GM21619 (cell line): ENCODE measurements around the gene NAB1.
A peak's percentile ranks its signal among the peaks of the same experiment; 100 is the strongest.
"Not testable (repeated sequence)": the region's sequence is repeated elsewhere in the genome, so short reads cannot be mapped to it uniquely, and the experiment has no call there.

Experiments
- ATAC-seq: cut with Tn5 transposase; IDR thresholded peaks from one replicate; pipeline ENCODE4 v1.9.1; 2021; ENCODE audit not compliant: unreplicated experiment

NAB1 gene

DNA sequence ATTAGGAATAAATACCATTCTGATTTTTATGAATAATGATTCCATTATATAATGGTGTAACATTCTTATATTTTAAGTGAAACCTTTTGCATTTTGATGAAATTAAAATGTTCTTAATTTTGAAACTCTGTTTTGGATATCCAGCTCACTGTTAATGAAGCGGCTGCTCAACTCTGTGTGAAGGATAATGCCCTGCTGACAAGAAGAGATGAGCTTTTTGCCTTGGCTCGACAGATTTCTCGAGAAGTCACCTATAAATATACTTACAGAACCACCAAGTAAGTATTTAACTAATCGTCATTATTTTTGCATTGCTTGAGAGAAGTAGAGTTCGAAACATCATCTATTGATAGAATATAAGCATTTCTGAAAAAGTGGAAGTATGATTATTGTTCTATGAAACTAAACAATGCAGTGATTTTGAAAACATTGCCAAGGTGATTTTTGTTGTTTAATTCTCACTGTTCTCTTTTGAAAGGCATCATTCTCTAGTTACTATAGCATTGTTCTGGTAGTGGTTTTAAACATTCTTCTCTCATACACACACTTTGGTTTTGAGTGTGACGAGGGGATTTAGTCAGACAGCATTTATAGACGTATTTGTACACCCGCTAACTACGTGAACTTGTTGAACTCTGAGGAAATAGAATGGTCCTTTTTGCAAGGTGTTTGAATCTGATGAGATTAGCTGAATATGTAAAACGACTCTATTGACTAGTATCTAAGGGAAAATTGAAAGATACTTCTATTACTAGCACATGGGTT lies 21.5 kb downstream of the NAB1 start:
- peak; percentile 43 for ATAC-seq

DNA sequence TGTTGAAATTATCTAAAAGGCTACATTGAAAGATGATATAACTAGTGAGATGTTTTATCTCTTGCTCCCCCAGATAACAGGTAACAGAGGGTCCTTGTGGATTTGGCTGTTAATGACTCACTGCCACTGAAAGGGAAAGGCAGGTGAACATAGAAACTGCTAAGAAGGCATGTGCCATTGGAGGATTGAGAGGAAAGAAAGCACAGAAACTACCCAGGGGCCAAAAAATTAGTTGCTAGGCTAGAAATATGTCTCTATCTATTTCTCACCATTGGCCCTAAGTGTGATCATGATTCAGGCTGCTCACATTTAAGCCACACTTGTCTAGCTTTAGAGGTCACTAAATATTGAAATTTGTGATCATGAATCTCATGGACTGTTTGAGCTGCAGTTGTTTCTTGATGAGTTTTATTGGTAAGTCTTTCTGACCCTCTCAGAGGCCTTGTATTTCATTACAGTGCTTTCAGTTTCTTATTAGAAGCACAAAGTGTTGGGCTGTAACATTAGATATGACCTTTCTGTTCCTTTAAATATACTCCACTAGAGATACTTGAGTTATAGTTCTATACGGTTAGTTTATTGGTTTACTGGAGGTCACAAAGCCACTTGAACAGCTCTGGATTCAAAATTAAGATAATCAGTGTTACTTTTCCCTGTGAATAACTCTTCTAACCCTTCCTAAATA lies 26.2 kb downstream of the NAB1 start:
- ATAC-seq: peak; percentile 43

DNA sequence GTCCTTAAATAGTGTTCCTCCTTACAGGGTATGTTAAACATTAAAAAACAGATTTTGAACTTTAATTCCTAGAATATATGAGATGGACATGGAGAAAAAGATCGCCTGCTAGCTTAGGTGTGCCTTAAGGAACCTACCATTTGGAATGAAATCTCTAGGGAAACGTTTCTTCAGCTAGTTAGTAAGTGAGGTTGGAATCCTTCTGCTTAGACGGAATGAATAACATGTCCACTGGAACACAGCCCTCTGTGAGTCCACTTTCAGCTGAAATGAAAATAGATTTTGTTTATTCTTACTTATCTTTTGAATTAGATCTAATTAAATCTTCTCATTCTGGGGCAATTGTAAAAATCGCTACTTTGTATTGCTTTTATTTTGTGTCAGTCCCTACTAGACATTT lies 28.4 kb downstream of the NAB1 start:
- ATAC-seq: no peak

DNA sequence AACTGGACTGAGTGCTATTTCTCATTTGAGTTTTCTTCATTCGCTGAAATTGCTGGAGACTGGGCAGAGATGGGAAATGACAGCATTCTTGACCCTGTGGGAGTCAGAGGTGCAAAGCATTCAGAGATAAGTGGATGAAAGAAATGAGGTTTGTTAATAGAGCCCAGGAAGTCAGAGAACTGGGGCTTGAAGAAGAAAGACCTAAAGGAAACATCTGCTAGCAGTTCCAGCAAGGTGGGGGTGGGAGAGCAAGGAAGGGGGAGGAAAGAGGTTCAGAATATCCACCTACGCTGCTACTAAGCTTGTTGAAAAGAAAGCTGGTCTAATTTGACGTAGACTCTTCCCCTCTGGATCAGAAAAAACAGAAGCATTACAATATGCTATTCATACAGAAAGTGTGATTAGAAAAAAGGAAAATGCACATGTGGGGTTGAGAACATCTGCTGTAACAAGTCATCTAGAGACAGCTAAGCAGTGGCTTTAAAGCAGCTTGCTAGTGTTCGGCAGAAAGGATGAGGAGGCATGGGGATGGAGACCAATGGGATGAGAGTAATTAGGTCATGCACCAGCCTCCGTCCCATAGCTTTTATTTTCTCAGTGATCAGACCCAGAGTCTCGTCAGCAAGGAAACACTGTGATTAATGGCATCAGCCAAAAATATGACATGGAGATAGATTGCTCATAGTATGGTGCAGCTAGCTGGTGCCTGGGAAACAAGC lies 29.7 kb downstream of the NAB1 start:
- peak; percentile 68 for ATAC-seq

DNA sequence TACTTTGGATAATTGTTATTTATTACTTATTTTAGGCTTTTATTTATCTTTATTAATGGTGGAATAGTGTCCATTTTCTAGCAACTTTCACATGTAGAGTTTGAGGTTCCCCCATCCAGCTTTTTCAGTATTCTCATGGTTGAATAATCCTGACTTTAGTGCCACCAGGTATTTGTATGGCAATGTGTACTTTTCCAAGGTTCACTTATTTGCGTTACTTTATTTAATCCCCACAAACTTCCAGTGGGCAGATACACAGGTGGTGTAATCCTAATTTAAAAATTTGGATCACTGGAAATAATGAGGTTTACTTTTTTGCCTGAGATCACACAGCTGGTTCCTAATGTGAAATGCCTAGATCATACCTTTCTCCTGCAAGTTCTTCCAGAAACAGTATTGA lies 30.5 kb downstream of the NAB1 start:
- ATAC-seq: no peak

DNA sequence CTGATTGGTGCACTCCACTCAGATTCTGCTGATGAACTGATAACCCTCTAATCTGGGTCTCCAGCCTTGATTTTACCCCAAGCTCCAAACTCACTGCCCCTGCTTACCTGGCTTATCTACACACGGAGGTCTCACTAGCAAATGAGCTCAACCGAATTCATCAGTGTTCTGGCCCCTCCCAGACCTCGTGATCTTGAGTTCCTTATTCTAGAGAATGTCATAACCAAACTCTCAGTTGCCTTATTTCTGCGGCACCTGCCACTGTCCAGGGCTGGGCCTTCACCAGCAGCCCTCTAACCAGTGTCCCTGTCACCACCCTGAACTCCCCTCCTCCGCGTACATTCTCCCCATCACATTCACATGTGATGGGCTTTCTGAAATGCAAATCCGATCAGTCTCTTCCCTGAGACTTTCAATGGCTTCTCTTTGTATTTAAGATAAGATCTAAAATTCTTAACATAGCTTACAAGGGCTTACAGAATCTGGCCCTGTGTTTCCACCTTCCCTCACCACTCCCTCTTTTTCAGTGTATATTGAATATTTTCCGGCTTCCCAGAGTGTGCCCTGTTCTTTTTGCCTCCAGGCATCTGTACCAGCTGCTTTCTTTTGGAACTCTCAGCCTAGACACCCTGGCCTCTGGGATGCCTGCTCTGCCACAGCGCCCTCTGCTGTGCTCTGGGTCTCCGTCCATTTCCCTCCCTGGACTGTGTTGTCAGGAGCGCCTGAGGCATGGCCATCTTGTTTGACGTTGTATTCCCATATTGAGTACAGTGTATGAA lies 31.1 kb downstream of the NAB1 start:
- peak; percentile 51 for ATAC-seq

DNA sequence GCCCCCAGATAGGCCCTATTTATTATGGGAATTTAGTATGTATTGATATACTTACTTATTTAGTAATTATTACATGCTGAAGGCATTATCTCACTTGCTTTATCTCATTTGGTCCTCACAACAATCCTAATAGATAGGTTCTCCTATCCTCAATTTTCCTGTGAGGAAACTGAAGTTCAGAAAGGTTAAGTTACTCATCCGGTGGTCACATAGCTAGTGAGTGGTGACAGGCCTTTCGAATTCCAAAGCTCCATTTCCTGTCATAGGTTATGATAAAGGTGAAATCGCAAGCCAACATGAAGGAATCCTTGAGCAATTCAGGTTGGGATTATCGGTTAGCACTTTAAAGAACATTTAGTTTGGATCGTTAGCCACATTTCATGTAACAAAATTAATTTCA lies 33.3 kb downstream of the NAB1 start:
- no peak for ATAC-seq

DNA sequence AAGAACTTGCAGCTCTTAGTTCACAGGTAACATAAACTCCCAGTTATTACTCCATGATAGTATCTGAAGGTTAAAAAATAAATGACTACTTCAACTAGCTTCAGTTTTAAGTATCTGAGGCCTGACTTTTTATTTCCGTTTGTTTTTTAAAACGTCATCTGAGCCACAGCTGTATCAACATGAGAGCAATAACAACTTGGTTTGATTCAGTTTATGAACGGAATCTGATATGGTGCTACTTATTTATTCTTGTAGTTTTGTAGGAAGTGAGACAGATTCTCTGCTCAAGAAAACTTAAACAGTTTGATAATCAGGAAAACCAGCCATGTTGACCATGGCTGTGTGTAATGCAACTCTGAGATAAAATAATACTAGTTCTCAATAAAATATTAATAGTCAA lies 34.9 kb downstream of the NAB1 start:
- no peak for ATAC-seq

DNA sequence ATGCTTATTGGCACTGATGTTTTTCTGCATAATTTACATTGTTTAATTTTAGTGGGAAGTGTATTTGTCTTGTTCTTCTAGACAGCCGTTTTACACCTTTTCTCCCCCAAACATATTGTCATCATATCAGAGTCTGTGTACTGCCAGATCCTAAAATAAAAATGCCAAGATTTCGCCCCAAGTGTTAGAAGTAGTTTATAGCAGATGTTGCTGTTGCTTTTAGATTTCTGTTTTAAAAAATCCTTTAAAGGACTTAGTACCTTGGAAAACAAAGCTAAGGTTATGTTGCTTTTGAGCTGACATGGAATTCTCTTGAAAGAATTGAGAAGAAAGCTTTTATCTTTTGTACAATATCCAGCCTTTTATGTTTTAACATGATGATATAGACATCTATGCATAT lies 36.0 kb downstream of the NAB1 start:
- ATAC-seq: no peak

DNA sequence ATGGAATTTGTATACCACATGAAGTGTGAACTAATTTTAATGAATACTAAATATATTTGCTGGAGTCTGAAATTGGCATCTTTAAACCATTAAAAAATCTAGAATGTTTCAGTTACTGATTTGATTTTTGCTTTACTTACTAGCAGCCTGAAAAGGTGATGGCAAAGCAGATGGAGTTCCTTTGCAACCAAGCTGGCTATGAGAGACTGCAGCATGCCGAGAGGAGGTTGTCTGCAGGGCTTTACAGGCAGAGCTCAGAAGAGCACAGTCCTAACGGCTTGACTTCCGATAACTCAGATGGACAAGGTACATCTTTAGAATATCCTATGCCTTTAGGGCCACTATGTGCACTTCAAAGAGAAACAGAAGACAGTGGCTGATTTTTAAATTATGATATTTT lies 36.5 kb downstream of the NAB1 start:
- no peak for ATAC-seq

DNA sequence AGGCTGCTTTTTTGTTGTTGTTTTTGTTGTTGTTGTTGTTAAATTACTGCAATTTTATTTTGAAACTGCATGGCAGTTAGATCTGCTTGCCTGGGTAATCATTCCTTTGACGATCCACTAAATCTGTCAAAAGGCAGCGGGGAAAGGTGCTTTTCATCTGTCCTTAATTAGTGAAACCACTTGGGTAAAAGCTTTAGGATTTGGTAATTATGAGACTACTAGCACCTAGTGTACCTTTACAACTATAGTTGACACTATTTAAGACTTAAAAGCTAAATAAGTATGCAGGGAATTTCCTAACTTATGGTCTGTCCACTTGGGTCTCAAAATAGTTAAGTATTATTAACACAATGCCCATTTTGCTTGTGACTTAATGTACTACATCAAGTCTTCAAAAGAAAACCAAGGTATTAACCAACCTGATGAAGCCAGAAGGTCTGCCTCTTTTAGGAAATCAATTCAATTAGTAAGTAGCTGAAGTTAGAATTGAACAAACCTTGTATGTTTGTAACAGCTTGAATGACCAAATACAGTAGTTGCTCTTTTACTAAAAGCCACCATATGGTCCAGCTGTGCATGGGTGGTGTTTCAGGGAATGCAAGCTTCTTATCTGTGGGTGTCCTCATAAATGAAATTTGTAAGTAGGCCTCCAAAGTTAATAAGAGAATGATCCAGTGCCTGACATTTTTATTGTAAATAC lies 44.8 kb downstream of the NAB1 start:
- ATAC-seq: no peak

DNA sequence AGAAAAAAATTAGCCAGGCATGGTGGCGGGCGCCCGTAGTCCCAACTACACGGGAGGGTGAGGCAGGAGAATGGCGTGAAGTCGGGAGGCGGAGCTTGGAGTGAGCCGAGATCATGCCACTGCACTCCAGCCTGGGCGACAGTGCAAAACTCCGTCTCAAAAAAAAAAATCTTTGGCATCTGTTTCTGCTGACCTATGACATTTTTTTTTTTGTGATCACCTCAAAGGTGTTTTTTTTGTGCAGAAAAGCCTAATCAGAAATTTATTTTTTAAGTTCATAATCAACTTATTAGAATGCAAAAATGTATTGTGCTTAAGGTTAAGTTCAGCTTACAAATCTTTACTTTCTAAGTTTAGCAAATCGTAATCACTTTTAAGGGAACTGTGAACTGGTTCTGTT lies 45.6 kb downstream of the NAB1 start:
- no peak for ATAC-seq

DNA sequence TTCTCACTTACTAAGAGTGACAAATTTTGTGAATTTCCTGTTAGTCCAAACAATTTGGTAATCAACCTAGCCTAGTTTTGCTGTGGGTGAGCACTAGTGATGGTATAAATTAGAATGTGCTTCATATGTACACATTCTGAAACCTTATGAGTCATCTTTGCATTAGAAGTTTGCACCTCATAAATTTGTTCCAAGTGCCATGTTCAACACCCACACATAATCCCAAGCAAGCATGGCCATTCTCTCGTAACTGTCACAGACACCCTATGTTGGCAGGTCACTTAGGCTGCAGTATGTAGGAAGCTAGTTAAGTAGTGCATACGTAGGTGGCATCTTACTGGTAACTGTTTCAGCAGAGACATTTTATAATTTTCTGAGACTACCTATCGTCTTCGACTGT lies 46.9 kb downstream of the NAB1 start:
- ATAC-seq: peak; percentile 47

DNA sequence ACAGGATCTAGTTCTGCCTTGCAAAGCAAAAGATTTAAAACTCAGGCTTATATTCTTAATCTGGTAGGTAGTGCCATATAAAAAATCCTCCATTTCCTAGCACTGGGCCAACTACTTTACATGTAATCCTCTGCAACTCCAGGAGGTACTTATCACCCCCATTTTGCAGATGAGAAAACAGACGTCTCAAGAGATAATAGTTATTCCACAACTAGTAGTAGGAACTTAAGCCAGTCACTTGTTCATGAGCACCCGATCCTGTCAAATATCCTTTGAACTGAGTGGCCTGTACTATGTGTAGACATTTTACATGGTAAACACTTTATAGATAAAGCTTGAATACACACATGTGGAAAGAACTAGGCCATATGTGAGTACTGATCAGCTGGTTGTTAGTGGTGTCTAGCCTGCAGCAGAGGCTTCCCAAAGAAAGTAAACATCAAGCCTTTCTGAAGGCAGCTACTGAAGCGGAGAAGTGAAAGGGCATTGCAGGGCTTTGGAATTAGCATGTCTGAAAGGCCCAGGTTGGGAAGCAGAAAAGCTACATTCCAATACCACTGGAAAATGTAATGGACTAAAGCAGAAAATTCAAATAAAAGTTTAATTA lies 48.0 kb downstream of the NAB1 start:
- no peak for ATAC-seq

DNA sequence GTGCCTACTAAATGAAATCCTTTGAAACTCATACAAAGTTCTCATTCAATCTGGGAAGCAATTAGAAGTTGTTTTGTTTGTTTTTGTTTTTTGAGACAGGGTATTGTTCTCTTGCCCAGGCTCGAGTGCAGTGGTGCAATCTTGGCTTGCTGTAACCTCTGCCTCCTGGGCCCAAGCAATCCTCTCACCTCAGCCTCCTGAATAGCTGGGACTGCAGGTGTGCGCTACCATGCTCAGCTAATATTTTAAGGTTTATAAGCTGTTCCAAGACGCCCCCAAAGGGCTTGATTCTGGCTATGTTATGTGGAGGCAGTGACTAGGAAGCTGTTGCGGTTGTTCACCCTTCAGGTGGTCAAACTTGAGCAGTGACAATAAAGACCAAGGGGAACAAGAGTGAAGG lies 48.5 kb downstream of the NAB1 start:
- ATAC-seq: no peak

DNA sequence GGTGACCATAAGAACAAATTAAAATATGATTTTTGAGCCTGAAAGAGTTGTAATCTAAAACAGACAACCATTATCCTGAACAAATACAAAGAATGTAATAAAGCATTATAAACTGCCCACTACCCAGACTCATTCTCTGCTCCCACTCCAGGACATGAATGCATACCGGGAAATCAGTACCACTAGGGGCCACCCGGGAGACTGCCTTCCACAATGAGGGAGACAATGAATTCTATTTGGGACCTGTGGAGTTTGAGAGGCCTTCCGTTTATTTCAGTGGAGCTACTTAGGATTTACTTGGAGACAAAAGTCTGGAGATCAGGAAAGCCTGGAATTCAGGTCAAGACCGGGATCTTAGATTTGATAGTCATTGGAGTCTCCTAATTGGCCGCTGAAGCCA lies 50.0 kb downstream of the NAB1 start:
- no peak for ATAC-seq

DNA sequence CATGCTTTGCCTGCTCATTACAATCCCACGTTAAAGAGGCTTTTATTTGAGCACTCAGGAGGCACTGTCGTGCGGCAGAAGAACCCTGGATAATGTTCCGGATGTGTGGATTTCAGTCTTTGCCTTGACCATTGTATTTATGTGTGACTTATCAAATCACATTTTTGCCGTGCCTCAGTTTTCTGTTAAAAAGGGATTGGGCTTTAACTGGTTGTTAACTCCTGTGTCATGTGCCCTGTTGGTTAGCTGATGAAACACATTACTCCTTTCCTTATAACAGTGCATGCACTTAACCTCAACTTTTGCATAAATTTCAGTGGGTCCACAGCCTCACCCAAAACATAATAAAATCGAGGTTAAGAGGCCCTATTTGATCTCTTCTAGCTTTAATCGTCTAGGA lies 52.7 kb downstream of the NAB1 start:
- ATAC-seq: peak; percentile 65

DNA sequence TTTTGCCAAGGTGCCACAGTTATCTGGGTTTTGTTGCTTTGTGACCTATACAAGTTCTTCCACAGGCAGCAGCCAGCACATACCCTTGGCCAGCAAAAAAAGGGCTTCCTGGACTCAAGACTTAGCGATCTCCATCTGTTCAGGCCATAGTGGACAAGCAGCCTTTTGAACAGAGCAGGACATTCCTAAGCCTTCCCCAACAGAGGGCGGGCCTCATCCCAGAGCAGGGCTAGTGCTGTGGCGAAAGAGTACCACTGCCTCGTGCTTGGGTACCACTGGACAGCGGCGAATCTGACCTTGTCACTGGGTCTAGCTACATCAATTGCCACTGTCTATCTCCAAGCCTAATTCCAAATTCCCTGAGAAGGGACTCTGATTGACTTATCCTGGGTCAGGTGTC lies 56.4 kb downstream of the NAB1 start:
- ATAC-seq: no peak

DNA sequence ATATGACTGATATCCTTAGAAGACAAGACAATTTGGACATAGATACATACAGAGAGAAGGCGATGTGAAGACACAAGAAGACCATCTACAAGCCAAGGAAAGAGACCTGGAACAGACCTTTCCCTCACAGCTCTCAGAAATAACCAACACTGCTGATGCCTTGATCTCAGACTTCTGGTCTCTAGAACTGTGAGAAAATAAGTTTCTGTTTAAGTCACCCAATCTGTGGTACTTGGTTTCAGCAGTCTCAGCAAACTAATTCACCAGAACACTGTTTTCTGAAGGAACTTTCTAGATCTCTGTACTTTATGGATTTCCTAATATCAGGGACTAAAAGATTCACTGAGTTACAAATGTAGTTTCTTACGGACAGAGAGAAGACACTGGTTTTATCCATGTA lies 58.8 kb downstream of the NAB1 start:
- ATAC-seq: no peak

DNA sequence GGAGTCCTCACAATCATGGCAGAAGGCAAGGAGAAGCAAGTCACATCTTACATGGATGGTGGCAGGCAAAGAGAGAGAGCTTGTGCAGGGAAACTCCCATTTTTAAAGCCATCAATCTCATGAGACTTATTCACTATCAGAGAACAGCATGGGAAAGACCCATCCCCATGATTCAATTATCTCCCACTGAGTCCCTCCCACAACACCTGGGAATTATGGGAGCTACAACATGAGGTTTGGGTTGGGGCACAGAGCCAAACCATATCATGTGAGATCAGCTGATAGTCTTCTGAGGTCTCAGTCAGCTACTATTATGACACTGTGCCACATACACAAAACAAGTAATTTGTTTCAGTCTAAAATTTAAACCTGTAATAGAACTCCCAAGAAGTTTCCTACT lies 59.8 kb downstream of the NAB1 start:
- not testable (repeated sequence) for ATAC-seq
